Umbilical cord (tissue), 2 donors: Measurements from ENCODE around the gene EVC. TPM values are rescaled to one million over a fixed set of nuclear protein-coding genes. Genes with fewer than 3 reads are reported as not detected.

Source experiments
- DNase-seq: peaks from one replicate; pipeline ENCODE4 v3.0.0-alpha.2; 2015; ENCODE audit warnings: low spot score
- total RNA-seq: library from RNA; depleted of rRNA; stranded (reverse); fragments of >200 nt; gene quantifications from one replicate; pipeline ENCODE4 v1.2.3, GENCODE V29; 2014; ENCODE audit warnings: low replicate concordance; ENCODE audit not compliant: insufficient read depth

Gene EVC
- total RNA-seq, 1 donor from 2014 or later: 53.0 TPM

- DNase-seq: no peak
Observed at GRCh38 chr4:5755161-5755560, 44.2 kb downstream of the EVC start.

- no peak for DNase-seq
Observed at GRCh38 chr4:5755679-5756078, 44.7 kb downstream of the EVC start.

- DNase-seq: no peak
Observed at GRCh38 chr4:5756271-5756670, 45.3 kb downstream of the EVC start.

- no peak for DNase-seq
Observed at GRCh38 chr4:5757091-5757490, 46.1 kb downstream of the EVC start.

GRCh38 chr4:5757536-5757935, 46.5 kb downstream of the EVC start:
- no peak for DNase-seq

GRCh38 chr4:5757954-5758353, 47.0 kb downstream of the EVC start:
- no peak for DNase-seq

- peak; percentile 15 for DNase-seq
Observed at GRCh38 chr4:5758741-5759140, 47.7 kb downstream of the EVC start.

GRCh38 chr4:5759236-5760075, 48.5 kb downstream of the EVC start:
- no peak for DNase-seq

GRCh38 chr4:5760246-5760645, 49.2 kb downstream of the EVC start:
- no peak for DNase-seq

GRCh38 chr4:5760936-5761480, 50.0 kb downstream of the EVC start:
- DNase-seq: no peak

- DNase-seq: no peak
Observed at GRCh38 chr4:5770051-5770450, 59.0 kb downstream of the EVC start.

- DNase-seq: no peak
Observed at GRCh38 chr4:5772528-5773270, 61.7 kb downstream of the EVC start.

- peak; percentile 47 for DNase-seq
Observed at GRCh38 chr4:5773271-5773555, 62.2 kb downstream of the EVC start.

- DNase-seq: no peak
Observed at GRCh38 chr4:5774416-5775036, 63.5 kb downstream of the EVC start.

- no peak for DNase-seq
Observed at GRCh38 chr4:5776510-5776909, 65.5 kb downstream of the EVC start.

GRCh38 chr4:5780831-5781480, 70.0 kb downstream of the EVC start:
- no peak for DNase-seq

- DNase-seq: no peak
Observed at GRCh38 chr4:5781691-5782090, 70.7 kb downstream of the EVC start.

GRCh38 chr4:5782829-5783476, 72.0 kb downstream of the EVC start:
- no peak for DNase-seq

GRCh38 chr4:5783486-5783885, 72.5 kb downstream of the EVC start:
- DNase-seq: no peak

GRCh38 chr4:5784021-5784420, 73.0 kb downstream of the EVC start:
- DNase-seq: no peak

- DNase-seq: no peak
Observed at GRCh38 chr4:5784960-5785611, 74.1 kb downstream of the EVC start.
